ENCODE data around the gene HSH2D.
A peak's percentile ranks its signal among the peaks of the same experiment; 100 is the strongest.

Gene HSH2D

DNA sequence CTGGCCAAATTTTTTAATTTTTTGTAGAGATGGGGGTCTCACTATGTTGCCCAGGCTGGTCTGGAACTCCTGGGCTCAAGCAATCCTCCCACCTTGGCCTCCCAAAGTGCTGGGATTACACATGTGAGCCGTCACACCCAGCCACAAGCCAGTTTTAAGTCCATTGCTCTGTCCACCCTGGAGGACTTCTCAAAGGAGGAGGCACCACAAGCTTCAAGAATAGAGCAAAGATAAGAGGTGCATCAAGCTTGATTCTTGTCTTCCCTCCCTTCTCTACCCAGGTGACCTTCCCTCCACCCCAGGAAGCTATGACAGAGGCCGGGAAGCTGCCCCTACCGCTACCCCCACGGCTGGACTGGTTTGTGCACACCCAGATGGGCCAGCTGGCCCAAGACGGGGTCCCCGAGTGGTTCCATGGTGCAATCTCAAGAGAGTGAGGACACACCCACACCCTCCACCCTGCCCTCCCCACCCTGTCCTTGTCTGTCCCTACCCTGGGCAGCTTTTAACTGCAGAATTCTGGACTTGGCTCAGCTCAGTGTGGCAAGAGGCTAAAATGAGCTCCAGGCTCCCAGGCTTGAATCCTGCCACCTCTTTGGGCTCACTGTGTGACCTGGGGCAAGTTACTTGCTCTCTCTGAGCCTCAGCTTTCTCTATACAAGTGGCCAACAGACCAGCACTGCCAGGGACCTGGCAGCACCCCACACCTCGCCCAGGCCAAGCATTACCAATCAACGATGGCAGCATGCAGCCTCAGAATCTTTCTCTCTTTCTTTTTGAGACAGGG lies 5.2 kb downstream of the HSH2D start:
- Histone ChIP-seq H3K27ac (ENCODE audit: low read length) (peak overlapping the region; percentile 77), H2AFZ (ENCODE audit: low read depth, low read length) (no peak overlapping the region)

DNA sequence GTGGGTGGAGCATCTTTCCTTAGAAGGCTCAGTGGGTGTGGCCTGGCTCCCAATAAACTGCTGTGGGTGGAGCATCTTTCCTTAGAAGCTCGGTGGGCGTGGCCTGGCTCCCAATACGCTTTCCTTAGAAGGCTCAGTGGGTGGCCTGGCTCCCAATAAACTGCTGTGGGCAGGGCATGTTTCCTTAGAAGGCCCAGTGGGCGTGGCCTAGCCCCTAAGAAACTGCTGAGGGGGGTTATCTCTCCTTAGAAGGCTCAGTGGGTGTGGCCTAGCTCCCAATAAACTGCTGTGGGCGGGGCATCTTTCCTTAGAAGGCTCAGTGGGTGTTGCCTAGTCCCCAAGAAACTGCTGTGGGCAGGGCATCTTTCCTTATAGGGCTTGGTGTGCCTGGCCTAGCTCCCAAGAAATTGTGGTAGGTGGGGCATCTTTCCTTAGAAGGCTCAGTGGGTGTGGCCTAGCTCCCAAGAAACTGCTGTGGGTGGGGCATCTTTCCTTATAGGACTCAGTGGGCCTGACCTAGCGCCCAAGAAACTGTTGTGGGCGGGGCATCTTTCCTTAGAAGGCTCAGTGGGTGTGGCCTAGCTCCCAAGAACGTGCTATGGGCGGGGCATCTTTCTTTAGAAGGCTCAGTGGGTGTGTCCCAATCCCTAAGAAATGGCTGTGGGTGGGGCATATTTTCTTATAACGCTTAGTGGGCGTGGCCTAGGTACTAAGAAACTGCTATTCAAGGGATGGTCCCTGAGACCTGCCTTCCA lies 10.3 kb downstream of the HSH2D start:
- no peak for TF ChIP-seq EZH2phosphoT487 (IDR thresholded peaks at IDR 0.05; ENCODE audit: low read depth)
- Histone ChIP-seq H3K4me1 (ENCODE audit: low read length) (peaks cover 44% of the 10 kb centered on the region), H4K20me1 (ENCODE audit: insufficient read depth, low read length) (peaks cover 41% of the 10 kb centered on the region), H3K4me3 (ENCODE audit: low read length) (no peak overlapping the region), H3K9me3 (ENCODE audit: insufficient read depth, low read length) (no peaks in the 10 kb centered on the region), H3K79me2 (ENCODE audit: low read length) (peaks cover 22% of the 10 kb centered on the region), H3K9ac (ENCODE audit: low read length) (no peak overlapping the region), H3K36me3 (replicated peaks; ENCODE audit: low read depth, low read length) (peaks cover 83% of the 10 kb centered on the region), H3K27ac (ENCODE audit: low read length) (no peak overlapping the region), H3K4me2 (ENCODE audit: low read length) (no peak overlapping the region), H2AFZ (ENCODE audit: low read depth, low read length) (no peak overlapping the region), H3K27me3 (ENCODE audit: low read depth, low read length) (no peaks in the 10 kb centered on the region)

More for the DNA sequence above, 5.2 kb downstream of the HSH2D start:
- peak overlapping the region; percentile 7; the same call in 1 of the 2 replicates for H3K4me2 ChIP-seq (ENCODE audit: low read length)
- H3K9me3 ChIP-seq (ENCODE audit: insufficient read depth, low read length), result no peaks in the 10 kb centered on the region
- TF ChIP-seq, protein P1, sequence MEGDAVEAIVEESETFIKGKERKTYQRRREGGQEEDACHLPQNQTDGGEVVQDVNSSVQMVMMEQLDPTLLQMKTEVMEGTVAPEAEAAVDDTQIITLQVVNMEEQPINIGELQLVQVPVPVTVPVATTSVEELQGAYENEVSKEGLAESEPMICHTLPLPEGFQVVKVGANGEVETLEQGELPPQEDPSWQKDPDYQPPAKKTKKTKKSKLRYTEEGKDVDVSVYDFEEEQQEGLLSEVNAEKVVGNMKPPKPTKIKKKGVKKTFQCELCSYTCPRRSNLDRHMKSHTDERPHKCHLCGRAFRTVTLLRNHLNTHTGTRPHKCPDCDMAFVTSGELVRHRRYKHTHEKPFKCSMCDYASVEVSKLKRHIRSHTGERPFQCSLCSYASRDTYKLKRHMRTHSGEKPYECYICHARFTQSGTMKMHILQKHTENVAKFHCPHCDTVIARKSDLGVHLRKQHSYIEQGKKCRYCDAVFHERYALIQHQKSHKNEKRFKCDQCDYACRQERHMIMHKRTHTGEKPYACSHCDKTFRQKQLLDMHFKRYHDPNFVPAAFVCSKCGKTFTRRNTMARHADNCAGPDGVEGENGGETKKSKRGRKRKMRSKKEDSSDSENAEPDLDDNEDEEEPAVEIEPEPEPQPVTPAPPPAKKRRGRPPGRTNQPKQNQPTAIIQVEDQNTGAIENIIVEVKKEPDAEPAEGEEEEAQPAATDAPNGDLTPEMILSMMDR (IDR thresholded peaks at IDR 0.05; ENCODE audit: low read depth, low read length), result no peak
- no peak for TF ChIP-seq EZH2phosphoT487 (IDR thresholded peaks at IDR 0.05; ENCODE audit: low read depth)
- peaks cover 36% of the 10 kb centered on the region; the same call in 1 of the 2 replicates for H4K20me1 ChIP-seq (ENCODE audit: insufficient read depth, low read length)
- H3K27me3 ChIP-seq (ENCODE audit: low read depth, low read length), result no peaks in the 10 kb centered on the region
- peaks cover 70% of the 10 kb centered on the region for H3K79me2 ChIP-seq (ENCODE audit: low read length)
- H3K9ac ChIP-seq (ENCODE audit: low read length), result no peak overlapping the region
- H3K4me1 ChIP-seq (ENCODE audit: low read length), result peaks cover 62% of the 10 kb centered on the region
- no peak overlapping the region for H3K4me3 ChIP-seq (ENCODE audit: low read length)
- H3K36me3 ChIP-seq (replicated peaks; ENCODE audit: low read depth, low read length), result peaks cover 73% of the 10 kb centered on the region

DNA sequence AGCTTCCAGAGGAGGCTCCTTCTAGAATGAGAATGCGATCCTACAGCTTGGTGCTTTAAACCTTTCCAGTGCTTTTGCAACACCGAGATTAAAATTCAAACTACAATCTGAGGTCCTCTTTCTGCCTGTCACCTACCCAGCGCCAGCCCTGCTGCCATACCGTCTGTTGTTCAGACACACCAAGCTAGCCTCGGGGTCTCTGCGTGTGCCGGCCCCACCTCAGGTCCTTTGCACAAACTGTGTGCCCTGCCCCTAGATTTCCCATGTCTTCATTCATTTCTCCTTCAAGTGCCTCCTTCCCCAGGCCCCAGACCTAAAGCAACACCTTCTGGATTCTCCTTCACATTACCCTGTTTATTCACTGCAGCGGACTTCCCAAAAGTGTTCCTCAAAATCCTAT lies 11.1 kb downstream of the HSH2D start:
- Histone ChIP-seq H3K4me1 (ENCODE audit: low read length) (peaks cover 36% of the 10 kb centered on the region), H4K20me1 (ENCODE audit: insufficient read depth, low read length) (peaks cover 38% of the 10 kb centered on the region), H3K9ac (ENCODE audit: low read length) (no peak overlapping the region), H3K27me3 (ENCODE audit: low read depth, low read length) (no peaks in the 10 kb centered on the region), H3K27ac (ENCODE audit: low read length) (no peak overlapping the region), H3K36me3 (replicated peaks; ENCODE audit: low read depth, low read length) (peaks cover 76% of the 10 kb centered on the region), H3K4me3 (ENCODE audit: low read length) (no peak overlapping the region), H3K9me3 (ENCODE audit: insufficient read depth, low read length) (no peaks in the 10 kb centered on the region), H2AFZ (ENCODE audit: low read depth, low read length) (no peak overlapping the region), H3K79me2 (ENCODE audit: low read length) (peaks cover 15% of the 10 kb centered on the region; the same call in 1 of the 2 replicates), H3K4me2 (ENCODE audit: low read length) (no peak overlapping the region)
- TF ChIP-seq, protein P1 (IDR thresholded peaks at IDR 0.05; ENCODE audit: low read depth, low read length), result no peak
- no peak for TF ChIP-seq EZH2phosphoT487 (IDR thresholded peaks at IDR 0.05; ENCODE audit: low read depth)

DNA sequence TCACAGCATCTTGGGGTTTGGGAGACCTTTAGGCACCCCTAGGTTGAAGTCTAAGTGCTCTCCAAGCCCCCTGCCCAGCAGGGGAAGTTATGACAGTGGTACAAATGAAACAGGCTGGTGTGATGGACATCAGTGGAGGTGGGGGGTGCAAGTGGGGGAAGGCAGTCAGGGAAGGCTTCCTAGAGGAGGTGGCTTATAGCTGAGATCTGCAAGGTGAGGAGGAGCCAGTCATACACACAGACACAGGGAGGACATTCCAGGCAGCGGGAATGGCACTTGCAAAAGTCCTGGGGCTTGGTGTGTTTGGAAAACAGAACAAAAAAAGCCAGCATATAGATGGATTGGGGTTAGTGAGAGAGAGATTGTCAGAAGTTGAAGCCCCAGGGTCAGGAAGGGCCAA lies 11.6 kb downstream of the HSH2D start:
- no peak overlapping the region for H3K4me2 ChIP-seq (ENCODE audit: low read length)
- no peak overlapping the region for H3K27ac ChIP-seq (ENCODE audit: low read length)
- H3K36me3 ChIP-seq (replicated peaks; ENCODE audit: low read depth, low read length), result peaks cover 70% of the 10 kb centered on the region
- H2AFZ ChIP-seq (ENCODE audit: low read depth, low read length), result no peak overlapping the region
- H4K20me1 ChIP-seq (ENCODE audit: insufficient read depth, low read length), result peaks cover 38% of the 10 kb centered on the region
- peaks cover 31% of the 10 kb centered on the region for H3K4me1 ChIP-seq (ENCODE audit: low read length)
- no peak overlapping the region for H3K4me3 ChIP-seq (ENCODE audit: low read length)
- no peaks in the 10 kb centered on the region for H3K9me3 ChIP-seq (ENCODE audit: insufficient read depth, low read length)
- TF ChIP-seq EZH2phosphoT487 (IDR thresholded peaks at IDR 0.05; ENCODE audit: low read depth), result no peak
- TF ChIP-seq, protein P1 (IDR thresholded peaks at IDR 0.05; ENCODE audit: low read depth, low read length), result no peak
- H3K9ac ChIP-seq (ENCODE audit: low read length), result no peak overlapping the region
- H3K27me3 ChIP-seq (ENCODE audit: low read depth, low read length), result no peaks in the 10 kb centered on the region
- peaks cover 9% of the 10 kb centered on the region; the same call in 1 of the 2 replicates for H3K79me2 ChIP-seq (ENCODE audit: low read length)

Measured in OCI-LY3 (cell line).